Measurements from ENCODE around the gene HIRIP3.
"Not testable (repeated sequence)": the region's sequence is repeated elsewhere in the genome, so short reads cannot be mapped to it uniquely, and the experiment has no call there.

The HIRIP3 gene

DNA sequence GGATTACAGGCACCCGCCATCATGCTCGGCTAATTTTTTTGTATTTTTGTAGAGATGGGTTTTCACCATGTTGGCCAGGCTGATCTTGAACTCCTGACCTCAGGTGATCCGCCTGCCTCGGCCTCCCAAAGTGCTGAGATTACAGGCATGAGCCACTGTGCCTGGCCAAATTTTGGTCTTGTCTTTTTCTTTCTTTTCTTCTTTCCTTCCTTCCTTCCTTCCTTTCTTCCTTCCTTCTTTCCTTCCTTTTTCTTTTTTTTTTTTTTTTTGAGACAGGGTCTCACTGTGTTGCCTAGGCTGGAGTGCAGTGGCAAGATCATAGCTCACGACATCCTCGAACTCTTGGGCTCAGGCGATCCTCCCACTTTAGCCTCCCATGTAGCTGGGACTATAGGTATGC lies 20.0 kb upstream of the HIRIP3 start:
- DNase-seq: not testable (repeated sequence)

DNA sequence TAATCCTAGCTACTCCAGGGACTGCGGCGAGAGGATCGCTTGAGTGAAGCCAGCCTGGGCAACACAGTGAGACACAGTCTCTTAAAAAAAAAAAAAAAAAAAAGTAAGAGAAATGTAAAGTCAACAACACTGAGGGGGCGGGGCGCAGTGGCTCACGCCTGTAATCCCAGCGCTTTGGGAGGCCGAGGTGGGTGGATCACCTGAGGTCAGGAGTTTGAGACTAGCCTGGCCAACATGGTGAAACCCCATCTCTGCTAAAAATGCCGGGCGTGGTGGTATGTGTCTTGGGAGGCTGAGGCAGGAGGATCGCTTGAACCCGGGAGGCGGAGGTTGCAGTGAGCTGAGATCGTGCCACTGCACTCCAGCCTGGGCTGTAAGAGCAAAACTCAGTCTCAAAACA lies 17.2 kb upstream of the HIRIP3 start:
- DNase-seq: not testable (repeated sequence)

DNA sequence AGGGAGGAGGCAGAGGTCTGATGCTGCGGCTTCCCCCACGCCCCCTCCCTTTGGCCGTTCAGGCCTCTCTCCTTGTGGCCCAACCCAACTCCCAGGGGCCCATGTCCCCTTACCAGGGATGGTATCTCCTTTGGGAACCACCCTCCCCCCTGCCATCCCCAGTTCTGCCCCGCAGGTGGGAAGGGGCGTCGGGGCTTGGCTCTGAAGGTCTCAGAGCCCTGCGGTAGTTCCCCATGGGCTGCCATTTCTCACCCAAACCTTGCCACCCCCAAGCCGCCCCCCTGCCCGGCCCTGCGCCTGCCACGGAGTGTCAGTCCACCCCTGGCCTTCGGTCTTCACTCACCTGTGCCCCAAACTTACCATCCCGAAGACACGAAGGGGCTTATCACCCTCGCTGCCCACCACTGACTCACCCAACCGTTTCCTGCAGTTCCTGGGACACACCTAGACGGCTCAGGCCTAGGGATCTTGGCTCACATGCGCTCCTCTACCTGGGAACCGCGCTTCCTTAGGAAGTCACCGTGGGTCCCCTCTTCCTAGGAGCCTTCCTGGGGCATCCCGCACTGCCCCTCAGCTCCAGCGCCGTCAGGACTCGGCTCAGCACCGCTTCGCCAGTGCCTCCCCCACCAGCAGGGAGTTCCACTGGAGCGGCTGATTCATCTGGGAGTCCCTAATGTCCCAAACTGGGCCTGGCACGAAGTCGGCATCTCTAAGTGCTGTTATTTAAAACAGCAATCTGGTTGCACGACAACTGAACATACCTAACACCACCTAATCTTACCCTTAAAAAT lies 16.5 kb upstream of the HIRIP3 start:
- no peak for DNase-seq

DNA sequence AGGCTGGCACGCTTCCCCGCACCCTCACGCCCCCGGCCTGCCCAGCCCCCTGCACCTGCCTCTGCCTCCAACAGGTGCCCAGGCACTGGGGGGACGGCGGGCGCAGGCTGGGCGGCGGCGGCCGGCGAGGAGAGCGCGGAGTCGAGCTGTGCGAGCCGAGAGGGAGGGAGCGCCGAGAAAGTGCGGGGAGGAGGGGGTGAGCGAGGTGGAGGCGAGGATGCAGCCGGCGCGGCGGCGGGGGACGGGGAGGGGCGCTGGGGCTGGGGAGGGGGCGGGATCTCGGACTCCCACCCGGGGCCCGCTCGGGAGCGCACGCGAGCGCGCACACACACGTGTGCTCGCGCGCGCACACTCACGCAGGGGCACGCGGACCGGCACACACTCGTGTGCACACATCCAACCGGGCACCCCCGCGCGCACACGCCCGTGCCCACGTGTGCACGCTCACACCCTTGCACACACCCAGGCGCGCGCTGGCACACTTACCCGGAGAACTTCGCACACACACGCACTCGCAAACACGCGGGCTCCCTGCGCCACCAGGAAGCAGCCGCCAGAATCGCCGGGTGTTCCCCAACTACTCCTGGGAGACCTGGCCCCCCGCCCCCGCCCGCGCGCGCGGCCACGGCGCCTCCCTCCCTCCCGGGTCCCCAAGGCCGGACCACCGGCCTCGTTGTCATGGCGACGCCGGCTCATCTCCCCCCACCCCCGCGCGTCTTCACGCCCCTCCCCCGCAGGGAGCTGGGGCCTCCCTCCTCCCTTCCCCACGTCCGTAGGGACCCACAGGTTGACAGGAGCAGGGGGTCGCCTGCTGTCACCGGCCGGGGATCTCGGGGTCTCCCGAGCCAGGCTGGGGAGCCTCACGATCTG lies 15.7 kb upstream of the HIRIP3 start, which contains the start of gene DOC2A:
DOC2A (minus strand) TSS at position 184 of the 870 bp plus-strand sequence. CDS start 805 bp downstream, outside the sequence.
- DNase-seq: no peak

DNA sequence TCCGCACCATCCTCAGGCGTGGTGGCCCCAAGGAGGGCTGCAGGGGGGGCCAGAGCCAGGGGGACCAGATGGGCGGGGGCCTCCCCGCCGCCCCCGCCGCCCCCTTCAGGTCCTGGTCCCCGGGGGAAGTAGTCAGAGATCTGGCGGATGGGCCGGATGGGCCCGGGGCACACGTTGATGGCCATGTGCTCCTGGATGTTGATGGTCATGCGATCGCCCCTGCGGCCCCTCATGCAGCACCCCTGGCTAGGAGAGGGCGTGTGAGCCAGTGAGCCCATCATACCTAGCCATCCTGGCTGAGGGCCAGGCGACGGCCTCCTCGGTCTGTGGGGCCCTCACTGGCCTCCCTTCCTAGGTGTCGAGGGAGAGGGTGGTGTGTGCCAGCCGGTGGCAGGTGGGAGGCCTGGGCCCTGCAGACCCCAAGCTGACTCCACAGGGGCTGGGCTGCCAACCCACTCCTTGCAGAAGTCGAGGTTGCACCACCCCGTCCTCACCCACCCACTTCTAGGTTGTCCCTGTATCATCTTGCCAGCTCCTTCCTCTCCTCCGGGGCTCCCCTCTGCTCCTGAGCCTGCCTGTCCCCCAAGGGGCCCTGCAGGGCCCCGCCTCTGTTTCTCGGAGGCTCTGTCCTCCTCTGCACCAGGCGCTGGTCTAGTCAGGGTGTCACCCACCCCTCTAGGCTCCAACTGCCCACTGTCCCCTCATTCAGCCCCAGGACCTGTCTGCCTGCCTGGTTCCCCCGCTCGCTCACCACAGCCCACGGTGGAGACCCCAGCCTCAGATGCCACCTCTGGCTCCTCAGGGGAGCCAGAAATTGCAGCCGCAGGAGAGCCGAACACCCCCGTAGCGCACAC lies 14.8 kb upstream of the HIRIP3 start:
- DNase-seq: no peak

DNA sequence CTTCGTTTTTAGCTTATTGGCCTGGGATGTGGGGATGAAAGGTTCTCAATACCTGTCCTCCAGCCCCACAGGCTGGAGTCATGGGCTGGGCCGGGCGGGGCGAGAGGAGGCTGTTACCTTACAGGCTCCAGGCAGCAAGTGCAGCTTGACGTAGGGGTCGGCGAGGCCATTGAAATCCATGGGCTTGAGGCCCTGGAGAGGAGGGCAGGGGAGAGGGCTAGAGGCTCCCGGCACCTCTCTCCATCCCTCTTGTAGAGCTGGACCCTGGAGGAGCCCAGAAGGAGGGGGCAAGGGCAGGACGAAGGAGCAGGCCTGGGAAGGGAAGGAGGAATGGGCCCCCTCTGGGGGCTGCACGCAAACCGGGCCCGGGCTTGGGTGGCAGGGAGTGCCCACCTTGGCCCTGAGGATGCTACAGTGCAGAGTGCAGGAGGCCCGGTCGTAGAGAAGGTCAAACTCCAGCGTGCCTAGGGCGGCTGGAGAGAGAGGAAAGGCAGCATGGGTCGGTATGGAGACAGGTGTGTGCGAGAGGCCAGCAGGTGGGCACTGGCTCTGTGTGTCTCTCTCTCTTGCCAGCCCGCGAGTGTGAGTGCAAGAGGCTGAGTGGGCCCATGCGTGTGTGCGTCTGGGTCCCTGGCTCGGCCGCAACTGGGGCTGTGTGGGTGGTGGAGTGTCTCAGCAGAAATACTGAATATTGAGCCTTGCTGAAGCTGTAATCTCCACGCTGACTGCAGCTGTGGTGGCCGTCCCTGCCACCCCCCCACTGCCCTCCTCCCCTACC lies 13.9 kb upstream of the HIRIP3 start:
- no peak for DNase-seq

DNA sequence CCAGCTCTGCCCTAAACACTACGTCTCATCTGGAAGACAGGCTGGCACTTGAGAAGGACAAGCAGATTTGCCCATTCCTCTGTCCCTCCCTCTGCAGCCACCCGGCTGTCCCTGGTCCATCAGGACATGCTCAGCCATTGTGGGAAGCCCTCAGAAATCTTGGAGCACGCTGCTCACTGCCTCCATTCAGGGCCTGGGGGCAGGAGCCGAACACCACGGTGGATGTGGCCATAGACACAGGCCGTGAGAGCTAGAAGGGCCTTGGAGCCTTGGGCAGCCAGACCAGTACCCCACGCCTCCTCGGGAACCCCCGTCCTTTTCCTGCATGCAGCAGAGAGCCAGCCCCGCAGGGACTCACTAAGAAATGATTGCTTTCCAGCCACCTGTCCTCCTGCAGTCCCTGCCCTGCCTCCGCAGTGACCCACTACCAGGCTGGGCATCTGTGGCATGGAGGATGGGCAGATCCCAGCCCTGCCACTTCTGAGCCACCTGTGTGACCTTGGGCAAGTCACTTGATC lies 12.0 kb upstream of the HIRIP3 start:
- no peak for DNase-seq

DNA sequence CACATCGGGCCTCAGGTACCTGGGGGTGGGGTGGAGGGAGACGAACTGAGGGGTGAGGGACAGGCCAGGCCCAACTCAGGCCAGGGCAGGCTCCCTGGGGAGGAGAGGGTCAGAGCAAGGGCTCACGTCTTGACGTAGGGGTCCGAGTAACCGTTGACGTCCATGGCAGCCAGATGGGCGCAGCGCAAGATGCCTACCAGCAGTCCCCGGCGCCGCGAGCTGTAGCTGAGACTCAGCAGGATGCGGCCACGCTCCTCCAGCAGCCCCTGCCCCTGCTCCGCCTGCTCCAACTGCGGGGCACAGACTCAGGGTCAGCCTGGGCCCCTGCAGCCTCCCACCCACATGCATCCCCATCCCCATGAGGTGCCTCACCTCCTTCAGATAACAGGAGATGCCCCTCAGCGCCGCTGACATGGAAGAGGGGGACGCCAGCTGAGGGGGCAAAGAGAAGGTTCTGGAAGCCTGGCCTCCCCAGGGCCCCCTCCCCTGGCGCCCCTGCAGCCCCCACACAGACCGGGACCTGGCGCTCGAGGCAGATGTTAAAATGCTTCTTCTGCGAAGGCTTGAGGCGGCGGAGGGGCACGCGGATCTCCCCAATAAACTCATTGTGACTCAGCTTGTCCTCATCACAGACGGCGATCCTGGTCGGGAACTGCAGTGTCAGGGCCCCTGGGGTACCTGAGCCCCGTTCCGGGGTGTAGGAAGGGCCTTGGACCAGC lies 11.4 kb upstream of the HIRIP3 start:
- no peak for DNase-seq

DNA sequence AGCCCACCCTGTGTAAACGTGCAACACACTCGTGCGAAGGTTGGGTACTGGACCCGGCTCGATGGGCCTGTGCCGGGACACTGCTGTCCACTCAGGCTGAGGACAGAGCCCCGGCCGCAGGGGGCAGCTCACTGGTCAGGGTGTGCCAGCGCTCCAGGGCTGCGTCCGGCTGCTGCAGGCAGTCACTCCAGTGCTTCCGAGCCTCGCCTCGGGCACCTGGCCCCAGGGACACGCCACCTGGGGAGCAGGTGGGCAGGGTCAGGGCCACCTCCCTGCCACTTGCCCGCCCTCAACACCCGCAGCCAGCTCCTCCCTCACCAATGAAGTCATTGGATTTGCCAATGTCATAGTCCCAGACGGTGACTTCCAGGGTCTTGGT lies 10.7 kb upstream of the HIRIP3 start:
- no peak for DNase-seq

DNA sequence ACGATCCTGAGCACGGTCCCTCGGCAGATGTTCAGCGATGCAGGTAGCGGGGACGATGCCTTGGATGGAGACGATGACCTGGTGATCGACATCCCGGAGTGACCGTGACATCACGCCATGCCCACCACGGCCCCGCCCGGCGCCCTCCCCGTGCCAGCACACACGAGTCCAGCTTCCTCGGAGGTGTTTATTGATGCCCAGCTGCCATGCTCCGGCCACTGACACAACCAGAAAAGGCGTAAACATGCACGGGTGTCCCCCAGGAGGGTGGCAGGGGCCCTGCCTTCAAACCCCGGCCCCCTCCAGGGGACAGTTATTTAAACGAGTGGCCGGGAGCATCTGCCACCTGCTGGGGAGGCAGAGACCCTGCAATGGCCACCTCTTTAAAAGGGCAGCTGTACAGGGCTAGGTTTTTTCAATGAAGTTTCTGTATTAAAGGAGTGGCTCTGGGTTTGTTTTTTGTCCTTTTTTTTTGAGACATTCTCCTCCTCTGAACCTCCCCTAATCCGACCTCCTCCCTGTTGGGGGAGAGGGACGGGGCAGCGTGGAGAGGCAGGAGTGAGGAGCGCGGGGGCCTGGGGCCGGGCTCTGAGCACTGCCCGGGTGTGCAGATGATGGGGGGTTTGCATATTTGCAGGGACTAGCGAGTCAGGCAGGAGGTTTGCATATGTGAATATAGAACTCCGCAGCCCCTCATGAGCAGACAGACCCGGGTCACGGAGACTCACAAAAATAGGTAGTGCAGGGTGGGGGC lies 10.1 kb upstream of the HIRIP3 start:
- peak; percentile 61 for DNase-seq

DNA sequence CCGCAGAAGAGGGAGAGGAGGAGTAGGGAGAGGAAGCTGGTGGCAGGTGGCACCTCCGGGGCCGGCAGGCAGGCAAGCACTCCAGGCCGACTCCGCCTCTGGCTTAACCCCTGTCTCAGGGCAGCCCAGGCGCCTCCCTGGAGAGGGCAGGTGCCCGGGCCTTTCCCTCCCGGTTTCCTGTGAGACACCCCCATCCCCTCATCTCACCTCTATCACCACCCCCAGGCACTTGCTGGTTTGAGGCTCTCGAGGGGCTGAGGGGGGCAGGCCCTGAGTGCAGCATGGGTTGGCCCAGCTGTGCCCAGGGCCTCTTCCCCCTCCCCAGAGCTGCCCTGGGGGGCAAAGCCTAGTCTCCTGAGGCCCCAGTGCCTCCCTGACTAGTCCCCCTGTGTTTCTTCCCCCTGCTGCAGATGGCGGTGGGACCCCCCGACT lies 9.4 kb upstream of the HIRIP3 start:
- no peak for DNase-seq

DNA sequence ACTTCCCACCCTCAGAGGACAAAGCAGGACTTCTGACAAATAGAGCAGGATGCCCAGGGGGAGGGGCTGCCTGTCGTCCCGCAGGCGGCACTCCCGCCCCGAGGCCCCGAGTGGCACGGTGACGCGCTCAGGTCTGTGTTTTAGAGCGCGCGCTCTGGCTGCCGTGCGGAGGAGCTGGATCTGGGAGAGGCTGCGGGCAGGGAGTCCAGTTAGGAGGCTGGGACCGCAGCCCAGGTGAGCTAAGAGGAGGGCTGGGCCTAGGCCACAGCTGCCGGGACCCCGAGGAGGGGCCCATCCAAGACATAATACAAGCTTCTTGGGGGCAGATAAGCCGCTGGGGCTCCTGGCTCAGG lies 9.0 kb upstream of the HIRIP3 start:
- no peak for DNase-seq

DNA sequence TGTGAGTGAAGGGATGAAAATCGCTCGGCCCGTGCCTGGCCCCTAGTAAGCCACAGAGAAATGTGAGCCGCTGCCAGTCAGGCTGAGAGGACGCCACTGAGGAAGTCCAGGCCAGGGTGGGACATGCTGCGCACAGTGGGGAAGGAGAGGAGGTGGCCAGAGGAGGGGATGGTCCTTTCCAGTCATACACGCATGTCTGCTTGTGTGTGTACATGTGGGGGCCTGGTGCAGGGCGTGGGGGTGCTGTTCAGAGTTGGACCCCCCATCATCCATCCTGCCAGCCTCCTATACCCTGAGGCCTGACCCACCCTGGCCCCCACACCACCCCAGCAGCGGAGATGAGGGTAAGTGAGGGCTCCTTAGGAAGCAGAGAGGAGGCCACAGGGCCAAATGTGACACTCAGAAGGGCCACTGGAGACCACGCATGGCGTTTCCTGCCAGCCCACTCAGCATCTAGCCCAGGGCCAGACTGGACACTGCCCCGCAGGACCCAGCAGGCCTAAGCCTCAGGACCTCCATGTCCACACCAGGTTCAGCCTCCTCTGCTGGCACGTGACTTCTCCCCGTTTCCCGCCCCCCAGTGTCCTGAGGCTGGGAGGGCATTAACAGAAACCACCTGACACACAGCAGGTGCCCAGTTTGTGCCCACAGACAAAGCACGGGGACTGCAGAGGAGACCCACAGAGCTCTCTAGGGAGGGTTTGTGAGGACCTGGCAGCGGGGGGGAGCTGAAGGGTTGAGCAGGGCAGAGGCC lies 8.4 kb upstream of the HIRIP3 start:
- DNase-seq: no peak

DNA sequence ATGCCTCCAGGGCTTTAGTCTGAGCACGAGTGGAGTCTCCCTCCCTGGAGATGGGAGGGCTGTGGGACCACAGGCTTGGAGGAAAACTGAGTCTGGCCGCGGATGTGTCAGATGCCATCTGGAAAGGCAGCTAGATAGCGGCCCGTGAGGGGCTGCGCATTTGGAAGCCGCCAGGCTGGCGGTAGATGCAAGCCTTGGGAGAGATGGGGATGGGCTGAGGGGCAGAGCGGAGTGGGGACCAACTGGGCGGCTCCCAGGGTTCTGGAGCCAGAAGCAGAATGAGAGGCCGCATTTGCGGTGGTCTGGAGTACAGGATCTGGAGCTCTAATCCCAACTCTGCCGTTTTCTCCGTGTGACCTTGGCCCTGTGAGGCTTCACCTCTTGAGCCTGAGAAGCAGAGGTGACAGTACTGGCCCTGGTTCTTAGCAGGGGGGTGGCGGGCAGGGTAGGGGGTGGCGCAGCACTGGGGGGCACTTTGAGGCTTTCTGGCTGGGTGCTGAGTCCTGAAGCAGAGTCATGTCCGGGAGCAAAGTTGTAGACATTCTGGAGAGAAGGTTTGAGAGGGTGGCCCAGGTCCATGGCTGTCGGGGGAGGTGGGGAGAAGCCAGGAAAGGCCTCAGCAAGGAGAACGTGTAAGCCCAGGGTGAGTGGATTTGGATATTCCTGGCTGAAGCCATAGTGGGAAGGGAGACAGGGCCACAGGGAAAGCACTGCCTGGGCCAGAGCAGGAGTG lies 7.4 kb upstream of the HIRIP3 start:
- DNase-seq: no peak

DNA sequence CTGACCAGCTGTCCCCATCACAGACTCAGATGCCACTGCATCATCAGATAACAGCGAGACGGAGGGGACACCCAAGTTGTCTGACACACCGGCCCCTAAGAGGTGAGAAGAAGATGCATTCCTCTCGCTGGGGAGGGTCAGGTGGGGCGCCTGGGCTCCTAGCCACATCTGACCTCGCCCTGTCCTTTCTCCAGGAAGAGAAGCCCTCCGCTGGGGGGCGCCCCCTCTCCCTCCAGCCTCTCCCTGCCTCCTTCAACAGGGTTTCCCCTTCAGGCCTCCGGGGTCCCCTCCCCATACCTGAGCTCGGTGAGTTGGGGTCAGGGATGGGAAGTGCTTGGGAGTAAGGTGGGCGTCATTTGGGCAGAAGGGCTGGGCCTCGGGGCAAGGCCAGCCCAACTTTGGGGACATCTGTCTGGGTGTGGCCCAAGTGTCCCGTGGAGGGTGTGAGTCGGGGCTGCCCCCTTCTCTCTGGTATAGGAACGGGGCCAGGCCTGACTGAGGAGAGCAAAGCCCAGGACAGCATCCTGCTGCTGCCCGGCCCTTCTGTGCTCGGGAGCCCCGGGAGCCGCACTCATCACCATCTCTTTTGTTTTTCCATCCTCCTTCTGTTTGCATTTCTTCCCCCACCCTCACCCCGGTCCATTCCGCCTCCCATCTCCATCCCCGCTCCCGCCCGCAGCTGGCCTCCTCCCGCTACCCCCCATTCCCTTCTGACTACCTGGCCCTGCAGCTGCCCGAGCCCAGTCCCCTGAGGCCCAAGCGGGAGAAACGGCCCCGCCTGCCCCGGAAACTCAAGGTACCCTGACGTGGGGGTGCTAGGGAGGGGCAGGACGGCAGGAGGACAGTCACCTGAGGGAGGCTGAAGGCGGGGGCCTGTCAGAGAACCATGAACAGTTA lies 5.6 kb upstream of the HIRIP3 start:
- no peak for DNase-seq

DNA sequence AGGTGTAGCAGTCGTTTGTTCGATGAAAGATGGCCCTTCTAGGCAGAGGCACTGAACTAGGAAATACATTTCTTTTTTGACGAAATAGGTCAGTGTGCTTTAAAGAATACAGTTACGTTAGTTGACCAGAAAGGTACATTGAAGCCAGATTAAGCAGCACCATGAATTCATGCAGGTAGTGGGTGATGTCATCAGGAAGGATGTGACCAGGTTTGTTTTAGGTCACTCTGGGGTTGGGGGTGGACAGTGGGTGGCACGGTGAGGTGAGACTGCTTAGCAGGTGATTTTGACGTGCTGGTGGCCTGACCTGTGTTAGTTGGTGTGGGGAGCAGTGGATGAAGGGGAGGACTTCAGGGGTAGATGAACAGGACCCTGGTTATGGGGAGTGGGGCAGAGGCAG lies 4.2 kb upstream of the HIRIP3 start:
- DNase-seq: no peak

DNA sequence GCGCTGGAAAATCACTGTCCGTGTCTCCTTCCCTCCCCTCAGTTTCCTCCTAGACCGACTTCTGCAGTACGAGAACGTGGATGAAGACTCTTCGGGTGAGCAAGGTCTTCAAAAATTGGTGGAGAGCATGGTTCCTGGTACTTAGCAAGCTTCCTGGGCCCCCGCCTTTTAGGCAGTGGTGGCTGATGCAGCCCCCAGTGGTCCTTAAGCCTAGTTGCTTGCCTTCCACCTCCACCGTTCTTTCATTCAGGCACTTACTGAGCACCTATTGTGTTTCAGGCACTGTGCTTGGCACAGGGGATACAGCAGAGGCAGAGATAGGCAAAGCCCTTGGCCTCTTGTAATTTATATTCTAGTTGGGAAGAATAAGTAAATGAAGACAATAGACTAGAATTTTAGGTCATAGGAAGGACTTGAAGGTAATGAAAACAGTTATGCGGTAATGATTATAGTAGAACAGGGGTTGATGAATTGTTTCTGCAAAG lies 1.4 kb upstream of the HIRIP3 start:
- no peak for DNase-seq

All from OCI-M1 (cell line).